ENCODE results near the gene PRSS50.

Gene PRSS50

GRCh38 chr3:46690798-46691197 is 26.9 kb downstream of the PRSS50 start:
- no peak for DNase-seq

- no peak for DNase-seq
Observed at GRCh38 chr3:46685446-46685845, 32.2 kb downstream of the PRSS50 start.

GRCh38 chr3:46684891-46685290 is 32.8 kb downstream of the PRSS50 start:
- peak; percentile 8 for DNase-seq

- no peak for DNase-seq
Observed at GRCh38 chr3:46682974-46683373, 34.7 kb downstream of the PRSS50 start.

- peak; percentile 49 for DNase-seq
Observed at GRCh38 chr3:46681856-46682540, 35.7 kb downstream of the PRSS50 start.

GRCh38 chr3:46681387-46681786 is 36.3 kb downstream of the PRSS50 start:
- no peak for DNase-seq

- DNase-seq = no peak
Observed at GRCh38 chr3:46680298-46680826, 37.3 kb downstream of the PRSS50 start.

- no peak for DNase-seq
Observed at GRCh38 chr3:46679681-46680080, 38.0 kb downstream of the PRSS50 start.

GRCh38 chr3:46678280-46678679 is 39.4 kb downstream of the PRSS50 start:
- DNase-seq = no peak

GRCh38 chr3:46677411-46677726 is 40.3 kb downstream of the PRSS50 start:
- DNase-seq = peak; percentile 11

GRCh38 chr3:46676601-46677410 is 40.9 kb downstream of the PRSS50 start:
- no peak for DNase-seq

- DNase-seq = no peak
Observed at GRCh38 chr3:46675843-46676567, 41.7 kb downstream of the PRSS50 start.

- no peak for DNase-seq
Observed at GRCh38 chr3:46675426-46675825, 42.2 kb downstream of the PRSS50 start.

GRCh38 chr3:46674031-46674845 is 43.4 kb downstream of the PRSS50 start:
- no peak for DNase-seq

- no peak for DNase-seq
Observed at GRCh38 chr3:46673151-46674030, 44.3 kb downstream of the PRSS50 start.

GRCh38 chr3:46672349-46672695 is 45.3 kb downstream of the PRSS50 start:
- no peak for DNase-seq

GRCh38 chr3:46671541-46672348 is 45.9 kb downstream of the PRSS50 start:
- DNase-seq = no peak

- no peak for DNase-seq
Observed at GRCh38 chr3:46670891-46671427, 46.7 kb downstream of the PRSS50 start.

GRCh38 chr3:46670000-46670890 is 47.4 kb downstream of the PRSS50 start:
- no peak for DNase-seq
